SK-N-SH (cell line): Measurements from ENCODE around the gene NCAPG. TPM values are rescaled to one million over a fixed set of nuclear protein-coding genes. Genes with fewer than 3 reads are reported as not detected.

Source experiments
- CTCF ChIA-PET: fragments of 300-600, 350-600 bp; formaldehyde crosslinking; extraction: SDS; loops from one replicate; lab custom pipeline; 2021; lab: Yijun Ruan, JAX
- POLR2A ChIA-PET: fragments of 350-600 bp; sonication (Branson Sonifier 250); formaldehyde crosslinking; extraction: SDS; loops from one replicate; lab custom pipeline; 2020; ENCODE audit warnings: antibody characterized with exemption, inconsistent platforms; lab: Yijun Ruan, JAX
- DNase-seq: peaks from one replicate; pipeline ENCODE4 v3.0.0; 2012
- H2AFZ ChIP-seq: fragments of 200-600 bp; sonication (generic); 2 replicates; pipeline ENCODE4 v1.8.1; 2016; ENCODE audit warnings: antibody characterized with exemption, mild to moderate bottlenecking, low read depth
- H3F3A ChIP-seq: fragments of 200-600 bp; sonication (generic); replicated peaks from 2 replicates; pipeline ENCODE3; 2016; ENCODE audit warnings: antibody characterized with exemption, mild to moderate bottlenecking; ENCODE audit not compliant: insufficient read depth
- H3K27ac ChIP-seq, 2 experiments: fragments of 200-500 bp in 1 of 2; fragments of 200-600 bp in 1 of 2; sonication (Bioruptor generic) in 1 of 2; sonication (generic), shearing (Covaris generic) in 1 of 2; 2 replicates each; pipeline versions ENCODE4 v1.5.1 to v1.6.1; 2014 to 2016; ENCODE audit warnings: low read depth in 2 of 2, inconsistent platforms in 1 of 2, low read length in 1 of 2, mild to moderate bottlenecking in 1 of 2, mixed read lengths in 1 of 2
- H3K27me3 ChIP-seq: fragments of 200-600 bp; sonication (generic), shearing (Covaris generic); 2 replicates; pipeline ENCODE4 v1.6.1; 2016; ENCODE audit warnings: mixed run types; ENCODE audit not compliant: insufficient read depth
- H3K36me3 ChIP-seq, 2 experiments: fragments of 200-500 bp in 1 of 2; fragments of 200-600 bp in 1 of 2; sonication (Bioruptor generic) in 1 of 2; sonication (generic) in 1 of 2; replicated peaks in 1 of 2; 2 replicates each; pipeline versions ENCODE3 to v1.5.1; 2014 to 2016; ENCODE audit warnings: low read length in 1 of 2, mild to moderate bottlenecking in 1 of 2; ENCODE audit not compliant: insufficient read depth in 2 of 2, control insufficient read depth in 1 of 2
- H3K4me1 ChIP-seq, 2 experiments: fragments of 200-500 bp in 1 of 2; fragments of 200-600 bp in 1 of 2; sonication (Bioruptor generic) in 1 of 2; sonication (generic), shearing (Covaris generic) in 1 of 2; 2 replicates each; pipeline versions ENCODE4 v1.5.1 to v1.6.1; 2014 to 2016; ENCODE audit warnings: low read depth in 1 of 2, low read length in 1 of 2, mixed run types in 1 of 2; ENCODE audit not compliant: insufficient read depth in 2 of 2, control insufficient read depth in 1 of 2
- H3K4me2 ChIP-seq: fragments of 200-600 bp; sonication (generic), shearing (Covaris generic); 2 replicates; pipeline ENCODE4 v1.6.1; 2017; ENCODE audit warnings: mixed run types
- H3K4me3 ChIP-seq, 2 experiments: fragments of 200-500 bp in 1 of 2; fragments of 200-600 bp in 1 of 2; sonication (Bioruptor generic) in 1 of 2; sonication (generic), shearing (Covaris generic) in 1 of 2; 2 replicates each; pipeline versions ENCODE4 v1.5.1 to v1.8.1; 2014 to 2016; ENCODE audit warnings: low read depth in 2 of 2, inconsistent platforms in 1 of 2, low read length in 1 of 2, mild to moderate bottlenecking in 1 of 2, mixed read lengths in 1 of 2, moderate library complexity in 1 of 2
- H3K79me2 ChIP-seq: fragments of 200-600 bp; sonication (generic); 2 replicates; pipeline ENCODE4 v1.8.1; 2017; ENCODE audit warnings: mild to moderate bottlenecking; ENCODE audit not compliant: insufficient read depth
- H3K9ac ChIP-seq: fragments of 200-600 bp; sonication (generic); 2 replicates; pipeline ENCODE4 v1.6.1; 2017; ENCODE audit warnings: mixed run types
- H3K9me2 ChIP-seq: fragments of 200-600 bp; sonication (generic); 2 replicates; pipeline ENCODE4 v1.6.1; 2017; ENCODE audit warnings: mixed run types
- H3K9me3 ChIP-seq: fragments of 200-600 bp; sonication (generic); 2 replicates; pipeline ENCODE4 v1.6.1; 2017; ENCODE audit warnings: mixed run types, mild to moderate bottlenecking, moderate library complexity
- H4K20me1 ChIP-seq: fragments of 200-600 bp; sonication (generic); 2 replicates; pipeline ENCODE4 v1.6.1; 2017; ENCODE audit warnings: mild to moderate bottlenecking, mixed run types; ENCODE audit not compliant: insufficient read depth
- ELF1 ChIP-seq: IDR thresholded peaks from 2 replicates; pipeline ENCODE4 v1.4.0; 2012
- EP300 ChIP-seq, 2 experiments: IDR thresholded peaks; 2 replicates each; pipeline versions ENCODE4 v1.4.0 to v1.6.1; 2012; ENCODE audit warnings: borderline replicate concordance in 1 of 2, low read depth in 1 of 2, low read length in 1 of 2
- EZH2phosphoT487 ChIP-seq: fragments of 200-600 bp; sonication (generic); IDR thresholded peaks from 2 replicates; pipeline ENCODE4 v1.6.1; 2017; ENCODE audit warnings: low read depth, mixed run types, mild to moderate bottlenecking, antibody characterized with exemption, moderate library complexity, borderline replicate concordance
- FOSL2 ChIP-seq: IDR thresholded peaks from 2 replicates; pipeline ENCODE4 v1.4.0; 2012; ENCODE audit warnings: low read depth, mild to moderate bottlenecking, moderate library complexity, borderline replicate concordance
- GABPA ChIP-seq: IDR thresholded peaks from 2 replicates; pipeline ENCODE4 v1.4.0; 2012; ENCODE audit warnings: low read depth, mild to moderate bottlenecking
- GATA2 ChIP-seq: sonication (generic); formaldehyde crosslinking; IDR thresholded peaks from 2 replicates; pipeline ENCODE4 v1.5.0; 2020; ENCODE audit warnings: mild to moderate bottlenecking, missing genetic modification reagents
- JUND ChIP-seq: IDR thresholded peaks from 2 replicates; pipeline ENCODE4 v1.4.0; 2012
- NRF1 ChIP-seq: IDR thresholded peaks from 2 replicates; pipeline ENCODE4 v1.6.1; 2012; ENCODE audit warnings: low read depth, mild to moderate bottlenecking, low read length
- RCOR1 ChIP-seq: fragments of 150-350 bp; IDR thresholded peaks from 2 replicates; pipeline ENCODE4 v1.6.1; 2017; ENCODE audit warnings: antibody characterized with exemption, low read length
- TAF1 ChIP-seq: IDR thresholded peaks from 2 replicates; pipeline ENCODE4 v1.6.1; 2012; ENCODE audit warnings: low read depth, mild to moderate bottlenecking, low read length, moderate library complexity, borderline replicate concordance
- TCF12 ChIP-seq: IDR thresholded peaks from 2 replicates; pipeline ENCODE4 v1.4.0; 2012
- TEAD4 ChIP-seq: IDR thresholded peaks from 2 replicates; pipeline ENCODE4 v1.4.0; 2012; ENCODE audit warnings: mild to moderate bottlenecking, borderline replicate concordance; ENCODE audit not compliant: insufficient read depth
- WGBS: methylation state at CpG from one replicate; pipeline ENCODE4 v1.1.6; 2017; ENCODE audit warnings: low lambda C conversion rate; 5-methylcytosine and 5-hydroxymethylcytosine counted together
- polyA plus RNA-seq, 3 experiments: library from polyadenylated mRNA; depleted of rRNA; stranded (reverse); fragments of >200 nt; gene quantifications; 2 replicates each; pipeline ENCODE4 v1.2.3, GENCODE V29; 2012
- TF ChIP-seq, protein P1 (sequence below): fragments of 150-350 bp; IDR thresholded peaks from 2 replicates; pipeline ENCODE4 v1.6.1; 2016; ENCODE audit warnings: mild to moderate bottlenecking, low read depth, low read length
- TF ChIP-seq, protein P2 (sequence below): IDR thresholded peaks from 2 replicates; pipeline ENCODE4 v1.4.0; 2012; ENCODE audit warnings: low read depth
- TF ChIP-seq, protein P3 (sequence below): IDR thresholded peaks from 2 replicates; pipeline ENCODE4 v1.6.1; 2012; ENCODE audit warnings: mild to moderate bottlenecking, low read depth, low read length, moderate library complexity
- TF ChIP-seq, protein P4 (sequence below): IDR thresholded peaks from 2 replicates; pipeline ENCODE4 v1.4.0; 2012; ENCODE audit warnings: low read depth, borderline replicate concordance
- TF ChIP-seq, protein P5 (sequence below): IDR thresholded peaks from 2 replicates; pipeline ENCODE4 v1.4.0; 2012; ENCODE audit warnings: low read depth, borderline replicate concordance
- TF ChIP-seq, protein P6 (sequence below): fragments of 200-600 bp; sonication (generic); IDR thresholded peaks from 2 replicates; pipeline ENCODE4 v1.6.1; 2017; ENCODE audit warnings: antibody characterized with exemption, mild to moderate bottlenecking, moderate library complexity

NCAPG gene
- polyA plus RNA-seq, 1 of the 3 experiments (the other 2 are of a cell fraction), result 4.8 TPM

DNA sequence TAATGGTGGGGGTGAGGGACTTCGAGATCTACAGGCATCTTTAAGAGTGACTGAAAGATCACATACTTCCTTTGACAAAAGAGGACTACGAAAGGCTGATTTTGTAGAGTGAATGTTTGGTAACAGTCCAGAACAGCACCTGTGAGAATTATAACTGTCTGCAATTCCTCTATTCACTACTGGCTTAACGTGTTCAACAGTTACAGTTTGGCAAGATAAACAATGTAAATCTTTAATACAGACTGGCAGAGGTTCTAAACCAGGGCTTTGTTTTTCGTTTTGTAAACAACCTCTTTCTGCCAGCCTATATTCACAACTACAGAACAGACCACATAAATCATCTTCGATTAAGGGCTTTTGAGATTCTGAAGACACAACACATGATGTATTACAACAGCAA lies 66.9 kb downstream of the NCAPG start:
- no peaks in the 10 kb centered on the region for H3K9me2 ChIP-seq
- H3K9me3 ChIP-seq, result no peaks in the 10 kb centered on the region
- H3K27me3 ChIP-seq, result no peaks in the 10 kb centered on the region
- ChIA-PET POLR2A (no interaction called here), CTCF (interaction anchor here (1.2 kb wide), 1 partner anchor 10 kb away, joined by 5 read pairs; no protein-coding TSS in a partner anchor)
- H3K4me1 ChIP-seq, result no peaks in the 10 kb centered on the region; a peak in 1 of 4 replicates
- no peak overlapping the region for H3K27ac ChIP-seq
- no peak overlapping the region for H2AFZ ChIP-seq
- TF ChIP-seq TAF1 (no peak), TEAD4 (no peak), TCF12 (no peak), GABPA (no peak), FOSL2 (no peak), ELF1 (no peak), JUND (no peak), GATA2 (CRISPR knock-in tag) (no peak), NRF1 (no peak), RCOR1 (no peak), EP300 (IDR thresholded peaks at IDR 0.05; ENCODE audit: borderline replicate concordance in 1 of 2, low read depth in 1 of 2, low read length in 1 of 2) (no peak), EZH2phosphoT487 (no peak)
- TF ChIP-seq, protein P1, sequence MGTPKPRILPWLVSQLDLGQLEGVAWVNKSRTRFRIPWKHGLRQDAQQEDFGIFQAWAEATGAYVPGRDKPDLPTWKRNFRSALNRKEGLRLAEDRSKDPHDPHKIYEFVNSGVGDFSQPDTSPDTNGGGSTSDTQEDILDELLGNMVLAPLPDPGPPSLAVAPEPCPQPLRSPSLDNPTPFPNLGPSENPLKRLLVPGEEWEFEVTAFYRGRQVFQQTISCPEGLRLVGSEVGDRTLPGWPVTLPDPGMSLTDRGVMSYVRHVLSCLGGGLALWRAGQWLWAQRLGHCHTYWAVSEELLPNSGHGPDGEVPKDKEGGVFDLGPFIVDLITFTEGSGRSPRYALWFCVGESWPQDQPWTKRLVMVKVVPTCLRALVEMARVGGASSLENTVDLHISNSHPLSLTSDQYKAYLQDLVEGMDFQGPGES, result no peak
- TF ChIP-seq, protein P2, sequence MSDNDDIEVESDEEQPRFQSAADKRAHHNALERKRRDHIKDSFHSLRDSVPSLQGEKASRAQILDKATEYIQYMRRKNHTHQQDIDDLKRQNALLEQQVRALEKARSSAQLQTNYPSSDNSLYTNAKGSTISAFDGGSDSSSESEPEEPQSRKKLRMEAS, result no peak
- TF ChIP-seq, protein P3, sequence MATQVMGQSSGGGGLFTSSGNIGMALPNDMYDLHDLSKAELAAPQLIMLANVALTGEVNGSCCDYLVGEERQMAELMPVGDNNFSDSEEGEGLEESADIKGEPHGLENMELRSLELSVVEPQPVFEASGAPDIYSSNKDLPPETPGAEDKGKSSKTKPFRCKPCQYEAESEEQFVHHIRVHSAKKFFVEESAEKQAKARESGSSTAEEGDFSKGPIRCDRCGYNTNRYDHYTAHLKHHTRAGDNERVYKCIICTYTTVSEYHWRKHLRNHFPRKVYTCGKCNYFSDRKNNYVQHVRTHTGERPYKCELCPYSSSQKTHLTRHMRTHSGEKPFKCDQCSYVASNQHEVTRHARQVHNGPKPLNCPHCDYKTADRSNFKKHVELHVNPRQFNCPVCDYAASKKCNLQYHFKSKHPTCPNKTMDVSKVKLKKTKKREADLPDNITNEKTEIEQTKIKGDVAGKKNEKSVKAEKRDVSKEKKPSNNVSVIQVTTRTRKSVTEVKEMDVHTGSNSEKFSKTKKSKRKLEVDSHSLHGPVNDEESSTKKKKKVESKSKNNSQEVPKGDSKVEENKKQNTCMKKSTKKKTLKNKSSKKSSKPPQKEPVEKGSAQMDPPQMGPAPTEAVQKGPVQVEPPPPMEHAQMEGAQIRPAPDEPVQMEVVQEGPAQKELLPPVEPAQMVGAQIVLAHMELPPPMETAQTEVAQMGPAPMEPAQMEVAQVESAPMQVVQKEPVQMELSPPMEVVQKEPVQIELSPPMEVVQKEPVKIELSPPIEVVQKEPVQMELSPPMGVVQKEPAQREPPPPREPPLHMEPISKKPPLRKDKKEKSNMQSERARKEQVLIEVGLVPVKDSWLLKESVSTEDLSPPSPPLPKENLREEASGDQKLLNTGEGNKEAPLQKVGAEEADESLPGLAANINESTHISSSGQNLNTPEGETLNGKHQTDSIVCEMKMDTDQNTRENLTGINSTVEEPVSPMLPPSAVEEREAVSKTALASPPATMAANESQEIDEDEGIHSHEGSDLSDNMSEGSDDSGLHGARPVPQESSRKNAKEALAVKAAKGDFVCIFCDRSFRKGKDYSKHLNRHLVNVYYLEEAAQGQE, result no peak
- TF ChIP-seq, protein P4, sequence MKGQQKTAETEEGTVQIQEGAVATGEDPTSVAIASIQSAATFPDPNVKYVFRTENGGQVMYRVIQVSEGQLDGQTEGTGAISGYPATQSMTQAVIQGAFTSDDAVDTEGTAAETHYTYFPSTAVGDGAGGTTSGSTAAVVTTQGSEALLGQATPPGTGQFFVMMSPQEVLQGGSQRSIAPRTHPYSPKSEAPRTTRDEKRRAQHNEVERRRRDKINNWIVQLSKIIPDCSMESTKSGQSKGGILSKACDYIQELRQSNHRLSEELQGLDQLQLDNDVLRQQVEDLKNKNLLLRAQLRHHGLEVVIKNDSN, result no peak
- TF ChIP-seq, protein P5, sequence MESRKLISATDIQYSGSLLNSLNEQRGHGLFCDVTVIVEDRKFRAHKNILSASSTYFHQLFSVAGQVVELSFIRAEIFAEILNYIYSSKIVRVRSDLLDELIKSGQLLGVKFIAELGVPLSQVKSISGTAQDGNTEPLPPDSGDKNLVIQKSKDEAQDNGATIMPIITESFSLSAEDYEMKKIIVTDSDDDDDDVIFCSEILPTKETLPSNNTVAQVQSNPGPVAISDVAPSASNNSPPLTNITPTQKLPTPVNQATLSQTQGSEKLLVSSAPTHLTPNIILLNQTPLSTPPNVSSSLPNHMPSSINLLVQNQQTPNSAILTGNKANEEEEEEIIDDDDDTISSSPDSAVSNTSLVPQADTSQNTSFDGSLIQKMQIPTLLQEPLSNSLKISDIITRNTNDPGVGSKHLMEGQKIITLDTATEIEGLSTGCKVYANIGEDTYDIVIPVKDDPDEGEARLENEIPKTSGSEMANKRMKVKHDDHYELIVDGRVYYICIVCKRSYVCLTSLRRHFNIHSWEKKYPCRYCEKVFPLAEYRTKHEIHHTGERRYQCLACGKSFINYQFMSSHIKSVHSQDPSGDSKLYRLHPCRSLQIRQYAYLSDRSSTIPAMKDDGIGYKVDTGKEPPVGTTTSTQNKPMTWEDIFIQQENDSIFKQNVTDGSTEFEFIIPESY, result no peak
- TF ChIP-seq, protein P6, sequence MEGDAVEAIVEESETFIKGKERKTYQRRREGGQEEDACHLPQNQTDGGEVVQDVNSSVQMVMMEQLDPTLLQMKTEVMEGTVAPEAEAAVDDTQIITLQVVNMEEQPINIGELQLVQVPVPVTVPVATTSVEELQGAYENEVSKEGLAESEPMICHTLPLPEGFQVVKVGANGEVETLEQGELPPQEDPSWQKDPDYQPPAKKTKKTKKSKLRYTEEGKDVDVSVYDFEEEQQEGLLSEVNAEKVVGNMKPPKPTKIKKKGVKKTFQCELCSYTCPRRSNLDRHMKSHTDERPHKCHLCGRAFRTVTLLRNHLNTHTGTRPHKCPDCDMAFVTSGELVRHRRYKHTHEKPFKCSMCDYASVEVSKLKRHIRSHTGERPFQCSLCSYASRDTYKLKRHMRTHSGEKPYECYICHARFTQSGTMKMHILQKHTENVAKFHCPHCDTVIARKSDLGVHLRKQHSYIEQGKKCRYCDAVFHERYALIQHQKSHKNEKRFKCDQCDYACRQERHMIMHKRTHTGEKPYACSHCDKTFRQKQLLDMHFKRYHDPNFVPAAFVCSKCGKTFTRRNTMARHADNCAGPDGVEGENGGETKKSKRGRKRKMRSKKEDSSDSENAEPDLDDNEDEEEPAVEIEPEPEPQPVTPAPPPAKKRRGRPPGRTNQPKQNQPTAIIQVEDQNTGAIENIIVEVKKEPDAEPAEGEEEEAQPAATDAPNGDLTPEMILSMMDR, result no peak
- peaks cover 0 to 6% of the 10 kb centered on the region in 2 experiments for H3K36me3 ChIP-seq
- H4K20me1 ChIP-seq, result no peaks in the 10 kb centered on the region
- no peaks in the 10 kb centered on the region for H3K79me2 ChIP-seq
- no peaks in the 10 kb centered on the region for H3F3A ChIP-seq
- 97% methylated on average over 5 of the region's 5 CpGs for WGBS
- no peak for DNase-seq
- H3K4me2 ChIP-seq, result no peak overlapping the region
- H3K9ac ChIP-seq, result no peak overlapping the region
- no peak overlapping the region for H3K4me3 ChIP-seq
